Sigmoid colon (tissue), 7 donors: ENCODE results near the gene SUPT3H. TPM values are rescaled to one million over a fixed set of nuclear protein-coding genes. Genes with fewer than 3 reads are reported as not detected.

ENCODE experiments used
- DNase-seq: peaks from one replicate; pipeline ENCODE4 v3.0.0-alpha.2; 2019
- H3K27ac ChIP-seq, 4 donors: fragments of 200-600 bp; sonication (generic); one replicate each; pipeline ENCODE4 v1.5.1; 2016 to 2019; ENCODE audit warnings: mild to moderate bottlenecking in 1 of 4
- H3K27me3 ChIP-seq, 3 donors: fragments of 200-600 bp; sonication (generic); one replicate each; pipeline ENCODE4 v1.5.1; 2019; ENCODE audit warnings: mild to moderate bottlenecking in 1 of 3
- H3K36me3 ChIP-seq, 4 donors: fragments of 200-600 bp; sonication (generic); one replicate each; pipeline ENCODE4 v1.5.1; 2016 to 2019
- H3K4me1 ChIP-seq, 4 donors: fragments of 200-600 bp; sonication (generic); one replicate each; pipeline ENCODE4 v1.5.1; 2017 to 2019
- H3K4me3 ChIP-seq, 4 donors: fragments of 200-600 bp; sonication (generic); one replicate each; pipeline ENCODE4 v1.5.1; 2017 to 2019; ENCODE audit warnings: mild to moderate bottlenecking in 2 of 4, moderate library complexity in 1 of 4
- H3K9me3 ChIP-seq, 4 donors: fragments of 200-600 bp in 3 of 4; sonication (generic) in 3 of 4; one replicate each; pipeline versions ENCODE4 v1.5.1 to v1.6.1; 2013 to 2019
- EP300 ChIP-seq, 4 donors: sonication (generic); formaldehyde crosslinking; IDR thresholded peaks; one replicate each; pipeline ENCODE4 v1.6.1; 2017; ENCODE audit warnings: antibody characterized with exemption in 4 of 4
- POLR2A ChIP-seq, 2 donors: fragments of 450-650 bp; IDR thresholded peaks; one replicate each; pipeline ENCODE4 v1.6.1; 2016; ENCODE audit warnings: antibody characterized with exemption in 2 of 2, mild to moderate bottlenecking in 2 of 2, moderate library complexity in 2 of 2
- POLR2AphosphoS5 ChIP-seq, 4 donors: sonication (generic); formaldehyde crosslinking; IDR thresholded peaks; one replicate each; pipeline ENCODE4 v1.6.1; 2017; ENCODE audit warnings: antibody characterized with exemption in 4 of 4
- WGBS, 2 donors: extraction: QIAGEN DNeasy Blood & Tissue Kit; methylation state at CpG; one replicate each; pipeline ENCODE4 v1.1.7; 2013; 5-methylcytosine and 5-hydroxymethylcytosine counted together
- intact Hi-C: fragments of 100-400 bp; cut with DNase I; formaldehyde crosslinking; loops from one replicate; pipeline ENCODE4 v1.15.1; 2023
- polyA plus RNA-seq, 3 donors: library from polyadenylated mRNA; stranded (reverse); fragments of 200-250 nt; gene quantifications; one replicate each; pipeline ENCODE4 v1.2.3, GENCODE V29; 2013
- total RNA-seq, 4 donors: library from RNA; depleted of rRNA; stranded (reverse); fragments of >200 nt; gene quantifications; one replicate each; pipeline ENCODE4 v1.1.0, GENCODE V29; 2016
- TF ChIP-seq, protein P1 (sequence below), 4 experiments: fragments of 450-650 bp in 3 of 4; fragments of 200-600 bp in 1 of 4; IDR thresholded peaks; one replicate each; pipeline ENCODE4 v1.5.1; 2016 to 2019; ENCODE audit warnings: antibody characterized with exemption in 4 of 4, mild to moderate bottlenecking in 3 of 4, moderate library complexity in 2 of 4
- donor health status: healthy with polysubstance abuse.
- donor health status: Bipolar disorder and iron deficiency.
- donor health status: healthy.

SUPT3H gene
- total and polyA plus RNA-seq, 7 donors: 1.6 to 18.2 (median 10.6) TPM

DNA sequence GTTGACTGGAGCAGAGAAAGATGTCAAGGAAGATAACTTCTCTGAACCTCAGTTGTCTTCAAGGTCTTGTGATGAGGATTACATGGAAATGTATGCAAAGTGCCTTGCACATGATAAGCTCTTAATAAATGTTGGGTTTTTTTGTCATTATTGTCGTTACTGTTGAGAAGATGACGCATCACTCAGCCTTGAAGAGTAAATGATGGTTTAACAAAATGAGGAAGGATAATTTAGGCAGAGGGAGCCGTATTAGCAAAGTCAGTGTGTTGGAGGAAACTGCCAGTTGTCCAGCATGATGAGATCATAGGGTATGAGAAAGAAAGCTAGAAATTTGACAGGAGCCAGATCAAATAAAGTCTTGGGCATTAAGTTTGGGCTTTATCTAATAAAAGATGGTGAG is 8.8 kb upstream of the SUPT3H start:
- Histone ChIP-seq H3K36me3 (no peaks in the 10 kb centered on the region), H3K9me3 (no peaks in the 10 kb centered on the region), H3K4me1 (no peaks in the 10 kb centered on the region), H3K4me3 (no peak overlapping the region), H3K27ac (no peak overlapping the region), H3K27me3 (no peaks in the 10 kb centered on the region)
- 89 to 90% methylated on average over 3 of the region's 3 CpGs for WGBS, 2 donors
- intact Hi-C loops: no loop called here
- DNase-seq: no peak
- TF ChIP-seq POLR2AphosphoS5 (IDR thresholded peaks at IDR 0.05) (no peak), EP300 (IDR thresholded peaks at IDR 0.05) (no peak), POLR2A (IDR thresholded peaks at IDR 0.05) (no peak)
- TF ChIP-seq, protein P1, sequence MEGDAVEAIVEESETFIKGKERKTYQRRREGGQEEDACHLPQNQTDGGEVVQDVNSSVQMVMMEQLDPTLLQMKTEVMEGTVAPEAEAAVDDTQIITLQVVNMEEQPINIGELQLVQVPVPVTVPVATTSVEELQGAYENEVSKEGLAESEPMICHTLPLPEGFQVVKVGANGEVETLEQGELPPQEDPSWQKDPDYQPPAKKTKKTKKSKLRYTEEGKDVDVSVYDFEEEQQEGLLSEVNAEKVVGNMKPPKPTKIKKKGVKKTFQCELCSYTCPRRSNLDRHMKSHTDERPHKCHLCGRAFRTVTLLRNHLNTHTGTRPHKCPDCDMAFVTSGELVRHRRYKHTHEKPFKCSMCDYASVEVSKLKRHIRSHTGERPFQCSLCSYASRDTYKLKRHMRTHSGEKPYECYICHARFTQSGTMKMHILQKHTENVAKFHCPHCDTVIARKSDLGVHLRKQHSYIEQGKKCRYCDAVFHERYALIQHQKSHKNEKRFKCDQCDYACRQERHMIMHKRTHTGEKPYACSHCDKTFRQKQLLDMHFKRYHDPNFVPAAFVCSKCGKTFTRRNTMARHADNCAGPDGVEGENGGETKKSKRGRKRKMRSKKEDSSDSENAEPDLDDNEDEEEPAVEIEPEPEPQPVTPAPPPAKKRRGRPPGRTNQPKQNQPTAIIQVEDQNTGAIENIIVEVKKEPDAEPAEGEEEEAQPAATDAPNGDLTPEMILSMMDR (IDR thresholded peaks at IDR 0.05): no peak

DNA sequence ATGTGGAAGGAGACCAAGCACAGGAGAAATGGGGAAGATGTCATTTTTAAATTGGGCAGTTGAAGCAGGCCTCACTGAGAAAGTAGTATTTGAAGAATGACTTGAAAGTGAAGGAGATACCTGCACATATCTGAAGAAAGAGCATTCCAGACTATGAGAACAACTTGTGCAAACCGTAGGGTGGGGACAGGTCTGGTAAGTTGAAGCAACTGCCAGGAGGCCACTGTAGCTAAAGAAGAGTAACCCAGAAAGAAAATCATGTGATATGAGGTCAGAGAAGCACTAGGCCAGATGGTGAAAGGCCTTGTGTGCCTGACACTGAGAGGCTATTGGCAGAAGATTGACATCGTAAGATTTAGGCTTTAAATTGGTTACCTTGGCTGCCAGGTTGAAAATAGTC is 4.7 kb upstream of the SUPT3H start:
- no peak for DNase-seq
- Histone ChIP-seq H3K4me1 (peaks cover 0 to 8% (median 3%) of the 10 kb centered on the region in 4 donors), H3K27me3 (no peaks in the 10 kb centered on the region), H3K4me3 (no peak overlapping the region), H3K36me3 (no peaks in the 10 kb centered on the region), H3K9me3 (no peaks in the 10 kb centered on the region), H3K27ac (no peak overlapping the region)
- 92 to 97% methylated on average over 2 of the region's 2 CpGs for WGBS, 2 donors
- intact Hi-C loops: no loop called here
- TF ChIP-seq, protein P1 (IDR thresholded peaks at IDR 0.05): no peak
- TF ChIP-seq EP300 (IDR thresholded peaks at IDR 0.05): no peak
- TF ChIP-seq POLR2A (IDR thresholded peaks at IDR 0.05): no peak
- no peak for TF ChIP-seq POLR2AphosphoS5 (IDR thresholded peaks at IDR 0.05)

DNA sequence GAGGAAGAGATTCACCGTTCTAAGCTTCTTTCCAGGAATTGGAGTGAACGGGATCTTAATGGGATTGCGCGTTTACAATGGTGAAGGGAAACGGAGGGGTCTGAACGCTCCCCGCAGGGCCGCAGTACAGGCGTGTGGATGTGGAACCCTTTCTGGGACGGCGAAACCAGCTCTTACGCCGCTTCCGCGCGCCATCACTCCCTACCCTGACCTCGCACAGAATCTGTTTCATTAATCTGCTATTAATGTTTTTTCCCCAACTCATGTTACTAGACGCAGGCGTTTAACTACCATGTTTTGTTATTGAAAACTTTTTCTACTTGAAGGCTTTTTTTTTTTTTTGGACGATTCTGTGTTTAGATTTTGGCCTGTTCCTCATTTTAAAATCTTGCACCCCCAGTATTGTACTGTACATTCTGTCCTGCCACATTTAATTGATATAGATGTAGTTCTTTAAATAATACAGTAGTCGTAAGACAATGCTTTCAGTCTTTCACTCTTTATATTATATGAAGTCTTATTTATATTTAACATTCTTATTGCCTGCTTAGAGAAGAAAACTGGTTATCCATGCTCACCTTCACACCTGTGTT is 696 bp upstream of the SUPT3H start:
- WGBS, 2 donors: 0 to 1% methylated on average over 21 of the region's 21 CpGs
- no peak for TF ChIP-seq EP300 (IDR thresholded peaks at IDR 0.05)
- TF ChIP-seq POLR2AphosphoS5 (IDR thresholded peaks at IDR 0.05): no peak
- TF ChIP-seq, protein P1 (IDR thresholded peaks at IDR 0.05): no peak
- TF ChIP-seq POLR2A (IDR thresholded peaks at IDR 0.05): no peak

DNA sequence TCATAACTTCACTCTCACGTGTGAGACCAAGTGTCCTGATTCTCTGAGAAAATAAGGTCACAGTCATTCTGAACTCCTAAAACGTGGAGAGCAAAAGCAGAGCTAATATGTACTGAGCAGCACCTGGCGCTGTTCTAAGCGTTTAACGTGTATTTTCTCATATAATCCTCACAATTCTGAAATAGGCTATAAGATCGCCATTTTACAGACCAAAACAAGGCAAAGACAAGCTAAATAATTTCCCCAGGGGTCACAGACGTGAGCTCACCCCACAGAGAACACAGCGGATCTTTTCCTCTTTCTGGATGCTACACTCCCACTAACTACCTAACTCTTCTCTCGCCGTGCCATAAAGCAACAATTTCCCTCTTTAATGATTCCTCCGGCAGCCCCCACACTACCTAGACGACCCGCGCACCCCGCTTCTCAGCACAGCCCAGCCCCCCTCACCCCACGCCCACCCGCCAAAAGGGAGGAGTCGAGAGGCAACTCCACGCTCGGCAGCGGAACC is 636 bp downstream of the SUPT3H start:
- intact Hi-C loops: loop anchor here (1.0 to 10.0 kb wide), 3 partner anchors 44 to 722 kb away; no protein-coding TSS in a partner anchor
- DNase-seq: no peak
- Histone ChIP-seq H3K4me1 (peaks cover 0 to 17% (median 8%) of the 10 kb centered on the region in 4 donors), H3K36me3 (no peaks in the 10 kb centered on the region), H3K27me3 (no peaks in the 10 kb centered on the region), H3K9me3 (no peaks in the 10 kb centered on the region), H3K4me3 (peak overlapping the region; percentile 79 to 90 (median 86)), H3K27ac (peak overlapping the region; percentile 97)
- 1% methylated on average over 21 of the region's 21 CpGs for WGBS, 2 donors
- no peak for TF ChIP-seq EP300 (IDR thresholded peaks at IDR 0.05)
- TF ChIP-seq, protein P1 (IDR thresholded peaks at IDR 0.05): no peak
- no peak for TF ChIP-seq POLR2A (IDR thresholded peaks at IDR 0.05)
- no peak for TF ChIP-seq POLR2AphosphoS5 (IDR thresholded peaks at IDR 0.05)

More for the DNA sequence above, 696 bp upstream of the SUPT3H start:
- intact Hi-C loops: loop anchor here (2.0 to 10.0 kb wide), 3 partner anchors 214 to 724 kb away; no protein-coding TSS in a partner anchor
- Histone ChIP-seq H3K36me3 (no peaks in the 10 kb centered on the region), H3K27ac (peak overlapping the region; percentile 97), H3K27me3 (no peaks in the 10 kb centered on the region), H3K9me3 (no peaks in the 10 kb centered on the region), H3K4me1 (peaks cover 0 to 17% (median 8%) of the 10 kb centered on the region in 4 donors), H3K4me3 (peak overlapping the region; percentile 79 to 90 (median 86))
- no peak for DNase-seq
